Pancreas (tissue), 10 donors: ENCODE results near the gene XPO6. TPM values are rescaled to one million over a fixed set of nuclear protein-coding genes. Genes with fewer than 3 reads are reported as not detected.

Experiments used
- ATAC-seq, 4 donors: fragments of 200-7000 bp; cut with Tn5 transposase; one replicate each; pipeline versions ENCODE4 v1.8.0 to v1.9.1; 2020; ENCODE audit warnings: mild to moderate bottlenecking in 4 of 4, moderate library complexity in 4 of 4
- DNase-seq, 6 donors: peaks; one replicate each; pipeline ENCODE4 v3.0.0-alpha.2; 2020
- FAIRE-seq: peaks from 2 replicates; lab custom pipeline; 2012; peaks lifted over from hg19 to GRCh38; lab: Jason Lieb, UNC
- H3K27ac ChIP-seq, 4 donors: fragments of 200-600 bp; sonication (generic); 1 replicate in 3 of 4; 2 replicates in 1 of 4; pipeline versions ENCODE4 v1.5.0 to v1.8.0; 2020
- H3K27me3 ChIP-seq, 4 donors: fragments of 200-600 bp; one replicate each; pipeline ENCODE4 v1.8.0; 2021
- H3K36me3 ChIP-seq, 3 donors: fragments of 200-600 bp; sonication (generic) in 1 of 3; one replicate each; pipeline versions ENCODE4 v1.5.0 to v1.8.0; 2020 to 2021
- H3K4me1 ChIP-seq, 3 donors: fragments of 200-600 bp; one replicate each; pipeline ENCODE4 v1.8.0; 2021
- H3K4me3 ChIP-seq, 4 donors: fragments of 200-600 bp; sonication (generic) in 2 of 4; one replicate each; pipeline versions ENCODE4 v1.5.0 to v1.8.0; 2020 to 2021
- H3K9me3 ChIP-seq, 4 donors: fragments of 200-600 bp; one replicate each; pipeline ENCODE4 v1.8.0; 2021
- WGBS, 2 donors: extraction: QIAGEN DNeasy Blood & Tissue Kit; methylation state at CpG; one replicate each; pipeline ENCODE4 v1.1.7; 2013; 5-methylcytosine and 5-hydroxymethylcytosine counted together
- intact Hi-C, 3 donors: fragments of 100-400 bp; cut with DNase I; formaldehyde crosslinking; loops; one replicate each; pipeline versions ENCODE4 v1.11.1 to v1.14.2; 2022
- polyA plus RNA-seq, 2 donors: library from polyadenylated mRNA; stranded (reverse); fragments of 200-250 nt; gene quantifications; one replicate each; pipeline ENCODE4 v1.2.3, GENCODE V29; 2013
- total RNA-seq, 6 donors: library from RNA; stranded (reverse); fragmentation: NEBNext Ultra II Directional in 4 of 6; extraction: Animal tissue kit (Norgen Biotek cat#: 25700) in 4 of 6; gene quantifications; one replicate each; pipeline versions ENCODE4 v1.2.1 to v1.2.4, GENCODE V29; 2021 to 2023
- TF ChIP-seq, protein P1 (sequence below), 4 donors: fragments of 200-600 bp; sonication (generic) in 3 of 4; IDR thresholded peaks; one replicate each; pipeline versions ENCODE4 v1.5.0 to v1.8.0; 2021; ENCODE audit warnings: antibody characterized with exemption in 4 of 4
- donor health status: healthy with polysubstance abuse.
- donor health status: DM: no; HTN: no; CAD: no; lungs with moderate emphysema.
- donor health status: DM: no; HTN: no; CAD: no.
- donor health status: control.
- donor health status: control.
- donor health status: Bipolar disorder and iron deficiency.
- donor health status: DM: yes; HTN: yes; CAD: no.
- donor health status: DM: no; HTN: no; CAD: no.
- donor health status: DM: no; HTN: no; CAD: no.
- donor health status: DM: yes; HTN: yes; CAD: no.

XPO6 gene
- total and polyA plus RNA-seq, 8 donors: 32.6 to 73.6 (median 38.5) TPM

DNA sequence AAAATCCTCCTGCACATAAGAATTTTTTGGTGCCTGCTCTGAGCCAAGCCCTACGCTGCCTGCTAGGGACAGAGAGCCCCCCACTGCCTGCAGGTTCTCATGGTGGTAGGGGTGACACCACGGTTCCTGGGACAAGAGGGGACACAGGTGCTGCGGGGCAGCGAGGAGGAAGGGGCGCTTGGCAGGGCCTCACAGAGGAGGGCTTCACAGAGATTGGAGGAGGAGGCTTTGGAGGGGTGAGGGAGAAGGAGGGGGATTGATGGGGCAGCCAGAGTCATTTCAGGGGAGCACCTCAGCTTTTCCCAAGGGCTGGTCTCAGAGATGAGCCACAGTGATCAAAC, 118.4 kb downstream of the XPO6 start:
- ATAC-seq: no peak
- peak in 1 of 6 donors; percentile 20 for DNase-seq
- WGBS, 2 donors: 84 to 91% methylated on average over 5 of the region's 5 CpGs
- FAIRE-seq: no peak
- Histone ChIP-seq H3K27me3 (no peaks in the 10 kb centered on the region), H3K9me3 (no peaks in the 10 kb centered on the region), H3K4me1 (no peaks in the 10 kb centered on the region), H3K36me3 (peaks cover 0 to 7% (median 0%) of the 10 kb centered on the region in 3 donors), H3K4me3 (no peak overlapping the region), H3K27ac (no peak overlapping the region)
- TF ChIP-seq, protein P1, sequence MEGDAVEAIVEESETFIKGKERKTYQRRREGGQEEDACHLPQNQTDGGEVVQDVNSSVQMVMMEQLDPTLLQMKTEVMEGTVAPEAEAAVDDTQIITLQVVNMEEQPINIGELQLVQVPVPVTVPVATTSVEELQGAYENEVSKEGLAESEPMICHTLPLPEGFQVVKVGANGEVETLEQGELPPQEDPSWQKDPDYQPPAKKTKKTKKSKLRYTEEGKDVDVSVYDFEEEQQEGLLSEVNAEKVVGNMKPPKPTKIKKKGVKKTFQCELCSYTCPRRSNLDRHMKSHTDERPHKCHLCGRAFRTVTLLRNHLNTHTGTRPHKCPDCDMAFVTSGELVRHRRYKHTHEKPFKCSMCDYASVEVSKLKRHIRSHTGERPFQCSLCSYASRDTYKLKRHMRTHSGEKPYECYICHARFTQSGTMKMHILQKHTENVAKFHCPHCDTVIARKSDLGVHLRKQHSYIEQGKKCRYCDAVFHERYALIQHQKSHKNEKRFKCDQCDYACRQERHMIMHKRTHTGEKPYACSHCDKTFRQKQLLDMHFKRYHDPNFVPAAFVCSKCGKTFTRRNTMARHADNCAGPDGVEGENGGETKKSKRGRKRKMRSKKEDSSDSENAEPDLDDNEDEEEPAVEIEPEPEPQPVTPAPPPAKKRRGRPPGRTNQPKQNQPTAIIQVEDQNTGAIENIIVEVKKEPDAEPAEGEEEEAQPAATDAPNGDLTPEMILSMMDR (IDR thresholded peaks at IDR 0.05): no peak
- intact Hi-C loops: no loop called here

DNA sequence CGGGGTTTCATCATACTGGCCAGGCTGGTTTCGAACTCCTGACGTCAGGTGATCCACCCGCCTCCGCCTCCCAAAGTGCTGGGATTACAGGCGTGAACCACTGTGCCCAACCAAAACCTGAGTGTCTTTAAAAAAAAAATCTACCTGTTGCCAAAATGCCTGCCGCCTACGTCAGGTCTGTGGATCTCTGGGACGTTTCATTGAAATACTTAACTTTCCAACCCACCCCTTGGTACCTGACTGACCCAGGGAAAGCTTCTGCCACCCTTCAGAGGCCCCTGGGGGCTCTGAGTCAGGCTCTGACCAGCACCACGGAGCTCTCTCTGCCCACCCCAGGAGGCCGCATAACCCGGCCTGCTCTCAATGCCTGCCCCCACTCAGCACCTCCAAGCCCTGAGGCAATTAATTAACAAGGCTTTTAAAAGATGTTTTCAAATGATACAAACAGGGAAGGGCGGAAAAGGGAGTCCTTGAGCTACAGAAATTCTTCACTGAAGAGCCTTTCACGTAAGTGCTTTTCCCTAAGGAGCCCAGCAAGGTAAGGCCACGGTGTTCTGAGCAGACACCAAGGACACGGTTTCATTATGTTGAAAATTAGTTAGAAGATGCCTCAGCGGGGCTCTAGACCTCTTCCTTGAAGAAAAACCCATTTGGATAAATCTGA, 118.9 kb downstream of the XPO6 start:
- no peaks in the 10 kb centered on the region for H3K4me1 ChIP-seq
- no peak for ATAC-seq
- H3K9me3 ChIP-seq: no peaks in the 10 kb centered on the region
- peaks cover 0 to 2% (median 0%) of the 10 kb centered on the region in 3 donors for H3K36me3 ChIP-seq
- peak in 1 of 6 donors; percentile 15 for DNase-seq
- H3K27me3 ChIP-seq: no peaks in the 10 kb centered on the region
- FAIRE-seq: no peak
- intact Hi-C loops: no loop called here
- H3K27ac ChIP-seq: no peak overlapping the region
- TF ChIP-seq, protein P1 (IDR thresholded peaks at IDR 0.05): no peak
- H3K4me3 ChIP-seq: no peak overlapping the region
- WGBS, 2 donors: 86% methylated on average over 17 of the region's 17 CpGs

DNA sequence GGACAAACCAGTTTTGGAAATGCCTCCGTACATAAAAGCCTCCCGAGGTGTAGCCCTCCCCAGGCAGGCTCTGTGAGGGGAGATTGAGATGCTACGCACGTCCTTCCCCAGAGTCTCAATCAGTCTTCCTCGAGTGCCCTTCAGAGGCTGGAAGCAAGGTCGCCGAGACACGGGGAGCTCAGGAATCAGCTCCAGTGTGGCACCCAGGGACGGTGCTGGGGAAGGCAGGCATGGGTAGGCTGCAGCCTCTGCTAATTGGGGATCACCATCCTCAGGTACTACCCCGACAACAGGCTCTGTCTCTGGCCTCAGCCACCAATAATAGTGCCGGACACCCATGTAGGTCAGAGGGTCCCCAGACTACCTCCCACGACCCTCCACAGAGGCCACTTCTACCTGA, 120.1 kb downstream of the XPO6 start:
- DNase-seq (peak in 2 of 6 donors; percentile 29 to 38), FAIRE-seq (no peak), ATAC-seq (no peak)
- no peaks in the 10 kb centered on the region for H3K27me3 ChIP-seq
- H3K27ac ChIP-seq: no peak overlapping the region
- no peaks in the 10 kb centered on the region for H3K9me3 ChIP-seq
- TF ChIP-seq, protein P1 (IDR thresholded peaks at IDR 0.05): no peak
- 84 to 93% methylated on average over 12 of the region's 12 CpGs for WGBS, 2 donors
- H3K4me3 ChIP-seq: no peak overlapping the region
- intact Hi-C loops: no loop called here
- H3K36me3 ChIP-seq: no peaks in the 10 kb centered on the region
- H3K4me1 ChIP-seq: no peaks in the 10 kb centered on the region

DNA sequence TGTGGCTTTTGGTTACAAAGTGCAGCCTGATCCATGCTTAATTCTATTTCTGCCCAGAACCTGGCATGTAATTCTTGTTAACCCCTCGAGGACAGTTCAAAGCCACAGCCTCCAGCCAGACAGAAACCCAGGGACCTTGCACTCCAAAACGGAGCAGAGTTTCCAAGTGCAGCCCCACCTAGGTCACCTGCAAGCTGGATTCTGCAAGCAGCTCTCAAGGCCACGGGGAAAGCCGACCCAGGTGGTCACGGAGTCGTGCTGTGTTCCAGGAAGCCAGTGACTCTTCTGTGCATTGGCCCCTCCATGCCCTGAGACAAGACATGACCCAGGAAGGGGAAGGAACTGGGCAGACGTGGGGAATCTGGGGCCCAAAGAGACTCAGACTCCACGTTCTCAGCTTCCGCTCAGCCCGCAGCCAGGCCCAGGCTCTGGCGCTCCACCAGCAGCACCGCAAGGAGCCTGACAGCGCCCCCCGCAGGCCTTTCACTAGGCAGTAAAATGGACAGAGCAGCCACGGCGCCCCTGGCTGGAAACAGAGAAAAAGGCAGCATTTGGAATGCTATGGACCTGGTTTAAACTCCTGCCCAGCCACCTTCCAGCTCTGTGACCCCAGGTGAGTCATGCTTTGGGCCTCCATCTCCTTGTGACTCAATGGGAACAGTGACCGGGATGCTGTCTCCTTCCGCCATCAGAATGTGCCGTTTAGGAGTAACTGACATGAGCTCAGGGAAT, 121.0 kb downstream of the XPO6 start:
- Histone ChIP-seq H3K4me3 (no peak overlapping the region), H3K27ac (no peak overlapping the region), H3K27me3 (no peaks in the 10 kb centered on the region), H3K4me1 (no peaks in the 10 kb centered on the region), H3K36me3 (no peaks in the 10 kb centered on the region), H3K9me3 (no peaks in the 10 kb centered on the region)
- TF ChIP-seq, protein P1 (IDR thresholded peaks at IDR 0.05): no peak
- intact Hi-C loops: no loop called here
- no peak for ATAC-seq
- DNase-seq: peak in 1 of 6 donors; percentile 33
- no peak for FAIRE-seq
- 74 to 76% methylated on average over 19 of the region's 19 CpGs for WGBS, 2 donors

DNA sequence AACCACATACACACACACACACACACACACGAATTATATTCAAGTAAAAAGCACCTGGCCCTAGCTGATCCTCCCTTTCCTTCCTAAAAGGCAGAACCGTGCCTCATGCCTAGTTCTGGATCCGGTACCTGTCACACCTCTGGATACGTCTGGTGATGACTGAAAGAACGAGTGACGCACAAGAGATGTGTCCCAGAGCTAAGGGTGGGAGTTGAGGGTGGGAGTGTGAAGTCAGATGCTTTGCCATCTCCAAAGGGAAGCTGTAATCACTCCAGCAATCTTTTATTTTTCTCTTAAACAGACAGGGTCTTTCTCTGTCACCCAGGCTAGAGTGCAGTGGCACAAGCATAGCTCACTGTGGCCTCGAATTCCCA, 121.8 kb downstream of the XPO6 start:
- TF ChIP-seq, protein P1 (IDR thresholded peaks at IDR 0.05): no peak
- Histone ChIP-seq H3K4me1 (no peaks in the 10 kb centered on the region), H3K4me3 (no peak overlapping the region), H3K9me3 (no peaks in the 10 kb centered on the region), H3K27ac (no peak overlapping the region), H3K27me3 (no peaks in the 10 kb centered on the region), H3K36me3 (no peaks in the 10 kb centered on the region)
- FAIRE-seq: no peak
- ATAC-seq: no peak
- no peak for DNase-seq
- WGBS, 2 donors: 75 to 80% methylated on average over 7 of the region's 7 CpGs
- intact Hi-C loops: no loop called here
